Epithelial cell of proximal tubule (primary cell): ENCODE measurements around the gene SF3A2. TPM values are rescaled to one million over a fixed set of nuclear protein-coding genes. Genes with fewer than 3 reads are reported as not detected.

Source experiments
- DNase-seq: peaks from one replicate; pipeline ENCODE4 v3.0.0-alpha.2; 2011; ENCODE audit warnings: low read depth
- H3K4me3 ChIP-seq: 2 replicates; pipeline ENCODE4 v1.5.1; 2011; ENCODE audit warnings: low read depth, mild to moderate bottlenecking, low read length
- total RNA-seq: library from RNA; depleted of rRNA; stranded (reverse); fragments of >200 nt; gene quantifications from 2 replicates; pipeline ENCODE4 v1.2.3, GENCODE V29; 2015
- TF ChIP-seq, protein P1 (sequence below): conservative IDR thresholded peaks from 2 replicates; pipeline ENCODE4 v1.5.1; 2012; ENCODE audit warnings: low read depth, mild to moderate bottlenecking, low read length

The SF3A2 gene
- total RNA-seq, 1 donor from 2014 or later: 51.7 TPM

- TF ChIP-seq, protein P1, sequence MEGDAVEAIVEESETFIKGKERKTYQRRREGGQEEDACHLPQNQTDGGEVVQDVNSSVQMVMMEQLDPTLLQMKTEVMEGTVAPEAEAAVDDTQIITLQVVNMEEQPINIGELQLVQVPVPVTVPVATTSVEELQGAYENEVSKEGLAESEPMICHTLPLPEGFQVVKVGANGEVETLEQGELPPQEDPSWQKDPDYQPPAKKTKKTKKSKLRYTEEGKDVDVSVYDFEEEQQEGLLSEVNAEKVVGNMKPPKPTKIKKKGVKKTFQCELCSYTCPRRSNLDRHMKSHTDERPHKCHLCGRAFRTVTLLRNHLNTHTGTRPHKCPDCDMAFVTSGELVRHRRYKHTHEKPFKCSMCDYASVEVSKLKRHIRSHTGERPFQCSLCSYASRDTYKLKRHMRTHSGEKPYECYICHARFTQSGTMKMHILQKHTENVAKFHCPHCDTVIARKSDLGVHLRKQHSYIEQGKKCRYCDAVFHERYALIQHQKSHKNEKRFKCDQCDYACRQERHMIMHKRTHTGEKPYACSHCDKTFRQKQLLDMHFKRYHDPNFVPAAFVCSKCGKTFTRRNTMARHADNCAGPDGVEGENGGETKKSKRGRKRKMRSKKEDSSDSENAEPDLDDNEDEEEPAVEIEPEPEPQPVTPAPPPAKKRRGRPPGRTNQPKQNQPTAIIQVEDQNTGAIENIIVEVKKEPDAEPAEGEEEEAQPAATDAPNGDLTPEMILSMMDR: no peak
- no peak for DNase-seq
Measured at GRCh38 chr19:2207008-2207407, 29.6 kb upstream of the SF3A2 start.

DNA sequence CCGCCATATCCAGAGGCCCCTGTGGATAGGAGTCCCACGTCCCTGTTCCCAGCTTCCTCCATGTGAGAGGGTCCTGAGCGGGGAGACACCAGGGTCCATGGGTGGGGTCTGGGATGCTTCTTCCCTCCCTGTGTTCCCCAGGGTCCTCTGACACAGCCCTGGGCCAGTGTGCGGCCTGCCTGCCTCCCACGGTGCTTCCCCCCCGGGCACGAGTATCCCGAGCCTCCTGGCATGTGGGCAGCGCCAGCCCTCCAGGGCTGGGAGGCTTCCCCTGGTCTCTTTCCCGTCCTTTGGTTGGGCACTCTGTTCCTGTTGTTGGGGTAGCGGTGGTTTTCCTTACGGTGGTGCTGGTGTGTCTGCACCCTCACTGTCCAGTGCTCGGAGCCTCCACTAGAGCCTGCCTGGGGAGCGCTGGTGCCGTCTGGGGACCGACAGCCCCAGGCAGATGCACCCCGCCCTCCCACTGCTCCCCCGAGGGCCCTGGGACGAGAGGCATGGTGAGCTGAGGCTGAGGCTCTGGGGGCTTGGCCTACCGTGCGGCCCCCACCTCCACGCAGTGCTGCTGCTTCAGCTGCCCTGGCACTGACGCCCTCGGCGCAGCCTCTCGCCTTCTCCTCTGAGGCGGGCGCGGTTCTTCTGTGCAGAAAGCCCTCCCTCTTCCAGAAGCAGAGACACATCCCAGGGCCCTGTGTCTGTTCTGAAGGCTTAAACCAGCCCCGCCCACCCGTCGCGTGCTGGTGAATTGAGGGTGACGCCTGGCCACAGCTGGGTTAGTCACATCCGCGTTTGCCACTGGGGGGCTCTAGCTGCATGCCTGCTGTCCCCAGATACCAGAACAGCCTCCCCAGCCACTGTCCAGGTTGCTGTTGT lies 28.4 kb upstream of the SF3A2 start:
- TF ChIP-seq, protein P1: no peak
- H3K4me3 ChIP-seq: no peak overlapping the region
- DNase-seq: no peak

More at GRCh38 chr19:2207008-2207407, 29.6 kb upstream of the SF3A2 start:
- H3K4me3 ChIP-seq: no peak overlapping the region

GRCh38 chr19:2208975-2209374 lies 27.6 kb upstream of the SF3A2 start:
- DNase-seq: no peak
- TF ChIP-seq, protein P1: no peak
- H3K4me3 ChIP-seq: no peak overlapping the region

GRCh38 chr19:2209408-2209807 lies 27.2 kb upstream of the SF3A2 start:
- DNase-seq: no peak
- no peak overlapping the region for H3K4me3 ChIP-seq
- TF ChIP-seq, protein P1: no peak

- no peak for DNase-seq
- H3K4me3 ChIP-seq: no peak overlapping the region
- TF ChIP-seq, protein P1: no peak
Measured at GRCh38 chr19:2210206-2210605, 26.4 kb upstream of the SF3A2 start.

DNA sequence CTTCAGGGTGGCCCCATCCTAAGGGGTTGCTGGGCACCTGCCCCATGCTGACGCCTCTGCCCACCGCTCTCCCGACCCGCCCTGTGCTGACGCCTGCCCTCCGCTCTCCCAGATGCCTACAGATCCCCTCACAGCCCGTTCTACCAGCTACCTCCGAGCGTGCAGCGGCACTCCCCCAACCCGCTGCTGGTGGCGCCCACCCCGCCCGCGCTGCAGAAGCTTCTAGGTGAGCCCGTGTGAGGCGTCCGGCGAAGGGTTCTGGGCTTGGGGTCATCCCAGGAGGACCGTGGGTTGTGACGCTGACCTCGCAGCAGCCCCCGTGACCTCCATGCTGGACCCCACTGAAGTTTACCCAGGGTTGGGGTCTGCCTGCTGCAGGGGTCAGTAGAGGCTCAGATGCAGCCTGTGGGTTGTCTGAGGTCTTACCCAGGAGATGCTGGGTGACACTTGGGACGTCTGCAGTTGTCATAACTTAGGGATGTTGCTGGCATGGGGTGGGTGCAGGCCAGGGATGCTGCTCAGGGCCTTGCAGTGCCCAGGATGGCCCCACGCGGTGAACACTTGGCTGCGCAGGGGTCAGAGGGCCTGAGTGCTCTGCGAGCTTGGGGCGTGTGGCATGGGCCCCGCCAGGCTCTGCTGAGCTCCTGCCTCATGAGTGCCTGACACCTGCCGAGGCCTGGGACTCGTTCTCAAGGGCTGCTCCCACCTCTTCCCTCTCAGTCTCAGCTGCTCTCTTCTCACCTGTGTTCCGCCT lies 25.5 kb upstream of the SF3A2 start:
- DNase-seq: no peak
- TF ChIP-seq, protein P1: no peak
- no peak overlapping the region for H3K4me3 ChIP-seq
